HG02759 (cell line): ENCODE measurements around the gene TLN1.
A peak's percentile ranks its signal among the peaks of the same experiment; 100 is the strongest.

Experiments used
- ATAC-seq: cut with Tn5 transposase; IDR thresholded peaks from one replicate; pipeline ENCODE4 v1.9.1; 2021; ENCODE audit warnings: mild to moderate bottlenecking, moderate library complexity; ENCODE audit not compliant: unreplicated experiment

Gene TLN1

GRCh38 chr9:35705836-35706430, 26.1 kb downstream of the TLN1 start:
- ATAC-seq: no peak

- ATAC-seq: no peak
Observed at GRCh38 chr9:35705372-35705771, 26.6 kb downstream of the TLN1 start.

- no peak for ATAC-seq
Observed at GRCh38 chr9:35703906-35704672, 27.9 kb downstream of the TLN1 start.

GRCh38 chr9:35702696-35703095, 29.3 kb downstream of the TLN1 start:
- ATAC-seq: no peak

GRCh38 chr9:35700942-35701341, 31.1 kb downstream of the TLN1 start:
- ATAC-seq: no peak

GRCh38 chr9:35700031-35700430, 32.0 kb downstream of the TLN1 start:
- ATAC-seq: no peak

- no peak for ATAC-seq
Observed at GRCh38 chr9:35698231-35698630, 33.8 kb downstream of the TLN1 start.

GRCh38 chr9:35697486-35697885, 34.5 kb downstream of the TLN1 start:
- ATAC-seq: no peak

- ATAC-seq: peak; percentile 77
Observed at GRCh38 chr9:35696520-35697215, 35.3 kb downstream of the TLN1 start.

- no peak for ATAC-seq
Observed at GRCh38 chr9:35695943-35696401, 36.0 kb downstream of the TLN1 start.

GRCh38 chr9:35691757-35692301, 40.2 kb downstream of the TLN1 start:
- ATAC-seq: no peak

GRCh38 chr9:35691334-35691650, 40.7 kb downstream of the TLN1 start:
- ATAC-seq: no peak

- ATAC-seq: no peak
Observed at GRCh38 chr9:35690614-35691333, 41.2 kb downstream of the TLN1 start.

- ATAC-seq: no peak
Observed at GRCh38 chr9:35690294-35690613, 41.7 kb downstream of the TLN1 start.

GRCh38 chr9:35689542-35690293, 42.3 kb downstream of the TLN1 start, which contains the start of gene TPM2:
TPM2 (minus strand) TSS chr9:35689925; CDS start chr9:35689817, 108 bp downstream.
- ATAC-seq: no peak

- no peak for ATAC-seq
Observed at GRCh38 chr9:35688558-35689541, 43.1 kb downstream of the TLN1 start.

- no peak for ATAC-seq
Observed at GRCh38 chr9:35687972-35688557, 43.9 kb downstream of the TLN1 start.

- ATAC-seq: no peak
Observed at GRCh38 chr9:35687306-35687705, 44.7 kb downstream of the TLN1 start.
